ENCODE measurements around the gene SEC11A.

DNA sequence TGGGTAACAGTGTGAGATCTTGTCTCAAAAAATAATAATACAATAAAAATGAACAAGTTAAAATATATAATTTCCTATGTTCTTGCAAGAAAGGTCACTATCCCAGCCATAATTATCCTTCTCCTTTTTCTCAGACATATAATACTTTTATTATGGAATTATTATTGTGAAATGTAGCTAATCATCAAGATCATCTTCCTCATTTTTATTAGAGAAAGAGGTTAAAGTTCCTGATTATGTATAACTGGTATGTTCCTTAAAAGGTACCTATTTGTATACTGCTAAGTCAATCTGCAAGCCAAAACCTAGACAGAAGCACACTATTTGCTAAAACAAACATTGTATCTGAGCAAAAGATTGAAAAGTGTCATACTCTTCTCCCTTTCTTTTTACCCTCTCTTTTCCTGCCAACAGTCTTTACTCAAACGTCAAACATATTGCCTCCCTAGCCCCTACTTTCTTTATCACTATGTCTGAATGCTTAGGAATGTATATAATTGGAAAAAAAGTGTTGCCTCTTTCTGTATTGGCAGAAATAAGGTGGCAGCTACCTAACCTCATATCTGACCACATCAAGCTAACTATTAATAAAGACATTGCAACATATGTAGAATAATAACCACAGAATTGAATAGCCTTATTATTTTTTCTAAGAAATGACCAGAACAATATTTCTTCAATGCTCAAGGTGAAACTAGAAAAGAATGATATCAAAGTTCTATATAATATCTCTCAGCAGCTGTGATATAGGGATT is 18.5 kb downstream of the SEC11A start:
- TF ChIP-seq CTCF (IDR thresholded peaks at IDR 0.05) (no peak), EZH2 (IDR thresholded peaks at IDR 0.05; ENCODE audit: borderline replicate concordance, insufficient read depth, low read depth, low read length, poor library complexity, severe bottlenecking) (no peak)
